OCI-LY7 (cell line): ENCODE measurements around the gene KCNG1. TPM values are rescaled to one million over a fixed set of nuclear protein-coding genes. Genes with fewer than 3 reads are reported as not detected.

ENCODE experiments used
- BruUV-seq: library from RNA; stranded (reverse); fragments of 400-500 nt; replicated peaks from 2 replicates; lab custom pipeline; 2021; lab: Mats Ljungman, UMichigan
- CTCF ChIA-PET: fragments of 300-600 bp; sonication (Branson Sonifier 250); formaldehyde crosslinking; loops from one replicate; lab custom pipeline; 2022; ENCODE audit warnings: antibody characterized with exemption; ENCODE audit not compliant: unreplicated experiment; lab: Charles Lee
- POLR2A ChIA-PET: fragments of 300-600 bp; sonication (Branson Sonifier 250); formaldehyde crosslinking; loops from one replicate; lab custom pipeline; 2022; ENCODE audit warnings: antibody characterized with exemption; lab: Charles Lee
- DNase-seq: peaks from one replicate; pipeline ENCODE4 v3.0.0-alpha.2; 2015; ENCODE audit warnings: low spot score
- H2AFZ ChIP-seq: fragments of 200-600 bp; sonication (generic), shearing (Covaris generic); 2 replicates; pipeline ENCODE4 v1.6.1; 2014; ENCODE audit warnings: mild to moderate bottlenecking, antibody characterized with exemption, low read length, moderate library complexity
- H3K27ac ChIP-seq: fragments of 200-600 bp; sonication (generic); 2 replicates; pipeline ENCODE4 v1.5.1; 2014; ENCODE audit warnings: mixed run types, low read depth, mild to moderate bottlenecking, moderate library complexity, low read length, inconsistent platforms; ENCODE audit not compliant: poor library complexity, severe bottlenecking
- H3K36me3 ChIP-seq: fragments of 200-600 bp; sonication (generic); 2 replicates; pipeline ENCODE4 v1.6.1; 2014; ENCODE audit warnings: mild to moderate bottlenecking, antibody characterized with exemption, low read length, moderate library complexity, mixed read lengths; ENCODE audit not compliant: insufficient read depth
- H3K4me1 ChIP-seq: fragments of 200-600 bp; sonication (generic); 2 replicates; pipeline ENCODE4 v1.5.1; 2014; ENCODE audit warnings: mild to moderate bottlenecking, low read length; ENCODE audit not compliant: insufficient read depth, poor library complexity, severe bottlenecking
- H3K4me2 ChIP-seq: fragments of 200-600 bp; sonication (generic); 2 replicates; pipeline ENCODE4 v1.6.1; 2014; ENCODE audit warnings: mild to moderate bottlenecking, low read length
- H3K4me3 ChIP-seq: fragments of 200-600 bp; sonication (generic); 2 replicates; pipeline ENCODE4 v1.5.1; 2014; ENCODE audit warnings: mild to moderate bottlenecking, low read depth, low read length; ENCODE audit not compliant: poor library complexity, severe bottlenecking
- H3K79me2 ChIP-seq: fragments of 200-600 bp; sonication (generic); 2 replicates; pipeline ENCODE4 v1.6.1; 2016; ENCODE audit warnings: low read depth, mild to moderate bottlenecking, low read length, moderate library complexity, mixed read lengths; ENCODE audit not compliant: insufficient read depth
- H3K9me2 ChIP-seq: fragments of 200-600 bp; sonication (generic); 2 replicates; pipeline ENCODE4 v1.6.1; 2016; ENCODE audit warnings: mild to moderate bottlenecking, low read length, mixed read lengths; ENCODE audit not compliant: insufficient read depth
- H3K9me3 ChIP-seq: fragments of 200-600 bp; sonication (generic); 2 replicates; pipeline ENCODE4 v1.6.1; 2014; ENCODE audit warnings: mild to moderate bottlenecking, mixed run types, low read length, mixed read lengths
- H4K20me1 ChIP-seq: fragments of 200-600 bp; sonication (generic); 2 replicates; pipeline ENCODE4 v1.6.1; 2014; ENCODE audit warnings: mild to moderate bottlenecking, antibody characterized with exemption, low read length, moderate library complexity, mixed read lengths; ENCODE audit not compliant: insufficient read depth
- EZH2phosphoT487 ChIP-seq: fragments of 200-600 bp; sonication (generic); IDR thresholded peaks from 2 replicates; pipeline ENCODE4 v1.6.1; 2018; ENCODE audit warnings: low read depth, borderline replicate concordance, mild to moderate bottlenecking, mixed run types, antibody characterized with exemption, low read length, moderate library complexity, mixed read lengths
- intact Hi-C: fragments of 100-400 bp; cut with micrococcal nuclease; formaldehyde crosslinking; loops from one replicate; pipeline ENCODE4 v1.10.0; 2022; ENCODE audit not compliant: unreplicated experiment
- total RNA-seq, 2 experiments: library from RNA; depleted of rRNA in 1 of 2; stranded (reverse); fragments of >200 nt in 1 of 2; shearing (Covaris generic) in 1 of 2; gene quantifications; 2 replicates each; pipeline ENCODE4 v1.2.3, GENCODE V29; 2014 to 2022
- TF ChIP-seq, protein P1 (sequence below): fragments of 200-600 bp; sonication (generic); conservative IDR thresholded peaks from 2 replicates; pipeline ENCODE4 v1.5.1; 2014; ENCODE audit warnings: mild to moderate bottlenecking, antibody characterized with exemption, low read length, moderate library complexity, mixed read lengths

The KCNG1 gene
- total RNA-seq, 2 experiments from 2014 or later: not detected

DNA sequence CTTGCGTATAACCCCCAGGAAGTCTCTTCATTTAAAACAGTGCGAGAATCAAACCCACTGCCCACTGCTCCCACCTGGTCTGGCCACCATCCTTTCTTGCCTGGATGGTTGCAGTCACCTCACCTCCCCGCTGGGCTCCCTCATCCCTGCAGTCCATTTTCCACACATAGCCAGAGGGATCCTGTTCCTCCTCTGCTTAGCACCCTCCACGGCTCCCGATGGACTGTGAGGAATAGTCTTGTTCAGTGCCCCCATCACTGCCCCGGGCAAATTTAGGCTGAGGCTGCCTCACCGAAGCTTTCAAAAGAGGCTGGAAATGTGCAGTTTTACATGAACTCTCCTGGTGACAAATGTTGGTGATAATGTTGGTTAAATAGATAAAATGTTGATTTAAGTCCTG, 17.7 kb downstream of the KCNG1 start:
- no peak for DNase-seq
- POLR2A ChIA-PET: no interaction called here
- H4K20me1 ChIP-seq: no peaks in the 10 kb centered on the region
- CTCF ChIA-PET: no interaction called here
- no peaks in the 10 kb centered on the region for H3K79me2 ChIP-seq
- H3K27ac ChIP-seq: no peak overlapping the region
- no TSS peak for BruUV-seq
- TF ChIP-seq, protein P1, sequence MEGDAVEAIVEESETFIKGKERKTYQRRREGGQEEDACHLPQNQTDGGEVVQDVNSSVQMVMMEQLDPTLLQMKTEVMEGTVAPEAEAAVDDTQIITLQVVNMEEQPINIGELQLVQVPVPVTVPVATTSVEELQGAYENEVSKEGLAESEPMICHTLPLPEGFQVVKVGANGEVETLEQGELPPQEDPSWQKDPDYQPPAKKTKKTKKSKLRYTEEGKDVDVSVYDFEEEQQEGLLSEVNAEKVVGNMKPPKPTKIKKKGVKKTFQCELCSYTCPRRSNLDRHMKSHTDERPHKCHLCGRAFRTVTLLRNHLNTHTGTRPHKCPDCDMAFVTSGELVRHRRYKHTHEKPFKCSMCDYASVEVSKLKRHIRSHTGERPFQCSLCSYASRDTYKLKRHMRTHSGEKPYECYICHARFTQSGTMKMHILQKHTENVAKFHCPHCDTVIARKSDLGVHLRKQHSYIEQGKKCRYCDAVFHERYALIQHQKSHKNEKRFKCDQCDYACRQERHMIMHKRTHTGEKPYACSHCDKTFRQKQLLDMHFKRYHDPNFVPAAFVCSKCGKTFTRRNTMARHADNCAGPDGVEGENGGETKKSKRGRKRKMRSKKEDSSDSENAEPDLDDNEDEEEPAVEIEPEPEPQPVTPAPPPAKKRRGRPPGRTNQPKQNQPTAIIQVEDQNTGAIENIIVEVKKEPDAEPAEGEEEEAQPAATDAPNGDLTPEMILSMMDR: no peak
- TF ChIP-seq EZH2phosphoT487: no peak
- no peak overlapping the region for H2AFZ ChIP-seq
- no peak overlapping the region for H3K4me3 ChIP-seq
- H3K4me1 ChIP-seq: no peaks in the 10 kb centered on the region
- no peaks in the 10 kb centered on the region for H3K9me3 ChIP-seq
- no peak overlapping the region for H3K4me2 ChIP-seq
- H3K9me2 ChIP-seq: no peaks in the 10 kb centered on the region
- no peaks in the 10 kb centered on the region for H3K36me3 ChIP-seq
- intact Hi-C loops: no loop called here

DNA sequence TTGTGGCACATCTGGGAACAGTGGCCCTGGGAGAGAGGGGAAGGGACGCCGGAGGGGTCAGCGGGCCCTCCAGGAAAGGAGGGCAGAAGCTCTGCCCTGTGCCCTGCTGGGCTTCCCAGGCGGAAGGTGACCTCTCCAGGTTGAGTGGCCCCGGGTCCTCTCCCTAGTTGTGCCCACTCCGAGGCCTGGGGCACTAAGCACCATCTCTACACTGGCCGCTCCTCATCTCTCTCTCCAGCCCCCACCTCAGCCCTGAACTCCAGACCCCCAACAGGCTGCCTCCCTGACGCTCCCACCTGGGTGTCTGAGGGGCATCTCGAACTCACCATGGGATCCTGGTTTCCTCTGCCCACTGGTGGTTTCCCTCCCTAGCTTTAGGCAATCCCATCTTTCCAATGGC, 18.1 kb downstream of the KCNG1 start:
- POLR2A ChIA-PET: no interaction called here
- intact Hi-C loops: no loop called here

DNA sequence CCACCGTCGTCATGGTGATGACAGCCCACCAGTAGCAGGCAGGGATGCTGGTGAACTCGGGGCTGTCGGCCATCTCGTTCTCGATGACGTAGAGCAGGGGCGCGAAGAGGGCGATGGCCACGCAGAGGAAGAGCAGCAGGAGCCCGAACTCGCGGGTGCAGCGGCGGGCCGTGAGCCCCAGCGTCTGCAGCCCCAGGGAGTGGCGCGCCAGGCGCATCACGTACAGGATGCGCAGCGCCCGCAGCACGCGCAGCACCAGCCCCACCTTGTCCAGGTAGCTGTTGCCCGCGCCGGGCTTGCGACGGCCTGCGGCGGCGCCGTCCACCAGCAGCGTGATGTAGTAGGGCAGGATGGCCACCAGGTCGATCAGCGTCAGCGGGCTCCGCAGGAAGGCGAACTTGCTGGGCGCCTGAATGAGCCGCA, 18.6 kb downstream of the KCNG1 start:
- POLR2A ChIA-PET: no interaction called here
- TF ChIP-seq, protein P1: no peak
- no peak for TF ChIP-seq EZH2phosphoT487
- BruUV-seq: no TSS peak

More for the DNA sequence above, 18.1 kb downstream of the KCNG1 start:
- TF ChIP-seq, protein P1: no peak
- TF ChIP-seq EZH2phosphoT487: no peak
- Histone ChIP-seq H2AFZ (no peak overlapping the region), H3K79me2 (no peaks in the 10 kb centered on the region), H3K27ac (no peak overlapping the region), H3K4me2 (no peak overlapping the region), H4K20me1 (no peaks in the 10 kb centered on the region), H3K4me1 (no peaks in the 10 kb centered on the region), H3K4me3 (no peak overlapping the region), H3K9me2 (no peaks in the 10 kb centered on the region), H3K9me3 (no peaks in the 10 kb centered on the region), H3K36me3 (no peaks in the 10 kb centered on the region)
- DNase-seq: no peak
- CTCF ChIA-PET: no interaction called here
- BruUV-seq: no TSS peak

More for the DNA sequence above, 18.6 kb downstream of the KCNG1 start:
- intact Hi-C loops: no loop called here
- CTCF ChIA-PET: no interaction called here
- no peaks in the 10 kb centered on the region for H3K9me2 ChIP-seq
- H3K4me3 ChIP-seq: no peak overlapping the region
- H3K36me3 ChIP-seq: no peaks in the 10 kb centered on the region
- DNase-seq: no peak
- no peaks in the 10 kb centered on the region for H3K4me1 ChIP-seq
- H4K20me1 ChIP-seq: no peaks in the 10 kb centered on the region
- H3K4me2 ChIP-seq: no peak overlapping the region
- no peaks in the 10 kb centered on the region for H3K79me2 ChIP-seq
- no peaks in the 10 kb centered on the region for H3K9me3 ChIP-seq
- no peak overlapping the region for H3K27ac ChIP-seq
- no peak overlapping the region for H2AFZ ChIP-seq
